GM23338 (cell line): ENCODE measurements around the gene TBC1D10B. TPM values are rescaled to one million over a fixed set of nuclear protein-coding genes. Genes with fewer than 3 reads are reported as not detected.

Experiments
- ATAC-seq: fragments of 200-7000 bp; cut with Tn5 transposase; 3 replicates; pipeline ENCODE4 v1.9.1; 2020
- DNase-seq: peaks from one replicate; pipeline ENCODE4 v3.0.0-alpha.2; 2015; ENCODE audit warnings: low spot score
- H2AFZ ChIP-seq: fragments of 200-600 bp; sonication (generic); 2 replicates; pipeline ENCODE4 v1.8.0; 2016; ENCODE audit warnings: antibody characterized with exemption, mild to moderate bottlenecking, moderate library complexity
- H3F3A ChIP-seq: fragments of 200-600 bp; sonication (generic); replicated peaks from 2 replicates; pipeline ENCODE4 v1.8.0; 2017; ENCODE audit warnings: antibody characterized with exemption, mixed run types, low read depth
- H3K27ac ChIP-seq: fragments of 200-600 bp; sonication (generic); 2 replicates; pipeline ENCODE4 v1.6.1; 2016; ENCODE audit warnings: low read depth
- H3K27me3 ChIP-seq: fragments of 200-600 bp; sonication (generic); 2 replicates; pipeline ENCODE4 v1.8.0; 2016; ENCODE audit warnings: mild to moderate bottlenecking, mixed run types, moderate library complexity; ENCODE audit not compliant: insufficient read depth
- H3K36me3 ChIP-seq: fragments of 200-600 bp; sonication (generic); 2 replicates; pipeline ENCODE4 v1.8.0; 2016; ENCODE audit warnings: mild to moderate bottlenecking; ENCODE audit not compliant: insufficient read depth
- H3K4me1 ChIP-seq: fragments of 200-600 bp; sonication (generic); 2 replicates; pipeline ENCODE4 v1.8.0; 2016; ENCODE audit warnings: mild to moderate bottlenecking, moderate library complexity; ENCODE audit not compliant: insufficient read depth
- H3K4me2 ChIP-seq: fragments of 200-600 bp; sonication (generic); 2 replicates; pipeline ENCODE4 v1.7.1; 2017; ENCODE audit warnings: mixed run types
- H3K4me3 ChIP-seq: fragments of 200-600 bp; sonication (generic); 2 replicates; pipeline ENCODE4 v1.6.1; 2016; ENCODE audit warnings: mixed run types
- H3K79me2 ChIP-seq: fragments of 200-600 bp; sonication (generic); replicated peaks from 2 replicates; pipeline ENCODE4 v1.8.0; 2017; ENCODE audit warnings: mild to moderate bottlenecking; ENCODE audit not compliant: insufficient read depth
- H3K9me2 ChIP-seq: fragments of 200-600 bp; sonication (generic); 2 replicates; pipeline ENCODE4 v1.8.0; 2017; ENCODE audit not compliant: insufficient read depth
- H4K20me1 ChIP-seq: fragments of 200-600 bp; sonication (generic); replicated peaks from 2 replicates; pipeline ENCODE4 v1.8.0; 2017; ENCODE audit warnings: mild to moderate bottlenecking; ENCODE audit not compliant: insufficient read depth
- H3K27ac Mint-ChIP-seq: 2 replicates; pipeline ENCODE4 v1.8.0; 2020; ENCODE audit warnings: inconsistent platforms, mild to moderate bottlenecking, moderate library complexity, mixed read lengths
- H3K27me3 Mint-ChIP-seq: 3 replicates; pipeline ENCODE4 v1.8.0; 2022; ENCODE audit warnings: low read depth, mild to moderate bottlenecking, moderate library complexity, mixed read lengths, inconsistent platforms; ENCODE audit not compliant: insufficient read depth, poor library complexity
- H3K36me3 Mint-ChIP-seq: 3 replicates; pipeline ENCODE4 v1.8.0; 2021; ENCODE audit warnings: low read depth, mild to moderate bottlenecking, inconsistent platforms, moderate library complexity, mixed read lengths
- H3K4me1 Mint-ChIP-seq: 3 replicates; pipeline ENCODE4 v1.8.0; 2020; ENCODE audit warnings: mild to moderate bottlenecking, inconsistent platforms, mixed read lengths
- H3K4me3 Mint-ChIP-seq: 3 replicates; pipeline ENCODE4 v1.8.0; 2021; ENCODE audit warnings: moderate library complexity, mild to moderate bottlenecking, inconsistent platforms, mixed read lengths
- H3K9me3 Mint-ChIP-seq: 3 replicates; pipeline ENCODE4 v1.8.0; 2020; ENCODE audit warnings: moderate library complexity, mild to moderate bottlenecking, inconsistent platforms, mixed read lengths
- CREB1 ChIP-seq: fragments of 250-450 bp; sonication (Bioruptor Pico); IDR thresholded peaks from 2 replicates; pipeline ENCODE4 v1.5.0; 2020; ENCODE audit warnings: low read depth, mild to moderate bottlenecking, moderate library complexity
- EZH2 ChIP-seq: fragments of 200-600 bp; sonication (generic); IDR thresholded peaks from one replicate; pipeline ENCODE4 v1.8.0; 2017; ENCODE audit warnings: antibody characterized with exemption, mild to moderate bottlenecking, low read depth; ENCODE audit not compliant: unreplicated experiment
- JUNB ChIP-seq: IDR thresholded peaks from one replicate; pipeline ENCODE4 v1.6.1; 2016; ENCODE audit warnings: antibody characterized with exemption; ENCODE audit not compliant: unreplicated experiment
- NANOG ChIP-seq: IDR thresholded peaks from 2 replicates; pipeline ENCODE4 v1.6.1; 2016; ENCODE audit warnings: antibody characterized with exemption, borderline replicate concordance
- POLR2AphosphoS5 ChIP-seq: IDR thresholded peaks from 2 replicates; pipeline ENCODE4 v1.6.1; 2016; ENCODE audit warnings: antibody characterized with exemption, low read depth
- REST ChIP-seq: IDR thresholded peaks from one replicate; pipeline ENCODE4 v1.6.1; 2018; ENCODE audit warnings: antibody characterized with exemption; ENCODE audit not compliant: unreplicated experiment
- STAT1 ChIP-seq: IDR thresholded peaks from one replicate; pipeline ENCODE4 v1.6.1; 2016; ENCODE audit warnings: antibody characterized with exemption; ENCODE audit not compliant: unreplicated experiment
- ZNF114 ChIP-seq: fragments of 250-450 bp; sonication (Bioruptor Pico); IDR thresholded peaks from 2 replicates; pipeline ENCODE4 v1.5.0; 2020; ENCODE audit warnings: mild to moderate bottlenecking, moderate library complexity
- ZNF331 ChIP-seq: fragments of 250-450 bp; sonication (Bioruptor Pico); IDR thresholded peaks from 2 replicates; pipeline ENCODE4 v1.5.0; 2020; ENCODE audit warnings: low read depth, mild to moderate bottlenecking, moderate library complexity
- polyA plus RNA-seq: library from polyadenylated mRNA; unstranded; fragments of >200 nt; fragmentation: Nextera tagmentation; extraction: Ambion mirVana; gene quantifications from 2 replicates; pipeline ENCODE4 v1.2.1, GENCODE V29; 2016
- total RNA-seq: library from RNA; depleted of rRNA; stranded (reverse); fragments of >200 nt; shearing (Covaris generic); gene quantifications from 2 replicates; pipeline ENCODE4 v1.2.3, GENCODE V29; 2014
- TF ChIP-seq, protein P1 (sequence below): IDR thresholded peaks from 2 replicates; pipeline ENCODE4 v1.6.1; 2016; ENCODE audit warnings: antibody characterized with exemption
- TF ChIP-seq, protein P2 (sequence below), 2 experiments: fragments of 200-600 bp in 1 of 2; sonication (generic) in 1 of 2; conservative IDR thresholded peaks; 2 replicates each; pipeline versions ENCODE4 v1.5.1 to v1.6.1; 2016 to 2017; ENCODE audit warnings: antibody characterized with exemption in 2 of 2, low read depth in 2 of 2, mild to moderate bottlenecking in 2 of 2, moderate library complexity in 1 of 2

Gene TBC1D10B
- total and polyA plus RNA-seq, 2 experiments from 2014 or later, result 13.3 to 30.8 TPM

GRCh38 chr16:30414159-30414558 lies 43.9 kb upstream of the TBC1D10B start (continued):
- TF ChIP-seq, protein P1, sequence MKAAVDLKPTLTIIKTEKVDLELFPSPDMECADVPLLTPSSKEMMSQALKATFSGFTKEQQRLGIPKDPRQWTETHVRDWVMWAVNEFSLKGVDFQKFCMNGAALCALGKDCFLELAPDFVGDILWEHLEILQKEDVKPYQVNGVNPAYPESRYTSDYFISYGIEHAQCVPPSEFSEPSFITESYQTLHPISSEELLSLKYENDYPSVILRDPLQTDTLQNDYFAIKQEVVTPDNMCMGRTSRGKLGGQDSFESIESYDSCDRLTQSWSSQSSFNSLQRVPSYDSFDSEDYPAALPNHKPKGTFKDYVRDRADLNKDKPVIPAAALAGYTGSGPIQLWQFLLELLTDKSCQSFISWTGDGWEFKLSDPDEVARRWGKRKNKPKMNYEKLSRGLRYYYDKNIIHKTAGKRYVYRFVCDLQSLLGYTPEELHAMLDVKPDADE, result no peak
- TF ChIP-seq REST, result no peak
- no peak for TF ChIP-seq ZNF114
- no peak for TF ChIP-seq JUNB
- no peak for TF ChIP-seq EZH2
- no peak for TF ChIP-seq NANOG

DNA sequence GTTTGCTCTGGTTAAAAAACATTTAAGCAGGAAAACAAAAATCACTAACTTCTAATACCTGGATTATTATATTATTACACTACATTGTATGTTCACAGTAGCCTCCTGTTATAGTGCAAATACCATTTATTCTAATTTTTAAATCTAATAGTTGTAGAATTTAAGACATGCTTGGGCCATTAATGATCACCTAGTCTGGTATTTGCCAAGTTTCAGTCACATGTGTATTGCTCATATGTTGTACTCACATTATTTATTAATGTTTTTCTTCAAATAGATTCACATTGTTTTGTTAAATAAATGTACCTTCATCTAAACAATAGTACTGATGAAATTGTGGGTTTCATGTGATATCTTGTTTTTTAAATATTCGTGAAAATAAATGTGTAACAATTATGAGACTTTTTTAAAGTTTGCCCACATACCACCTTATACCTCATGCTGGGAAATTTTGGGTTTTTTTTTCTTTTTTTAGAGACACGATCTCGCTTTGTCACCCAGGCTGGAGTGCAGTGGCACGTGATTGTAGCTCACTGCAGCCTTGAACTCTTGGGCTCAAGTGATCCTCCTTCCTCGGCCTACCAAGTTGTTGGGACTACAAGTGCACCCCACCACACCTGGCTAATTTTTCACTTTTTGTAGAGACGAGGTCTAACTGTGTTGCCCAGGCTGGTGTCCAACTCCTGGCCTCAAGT lies 43.0 kb upstream of the TBC1D10B start:
- H3K9me3 Mint-ChIP-seq, result no peaks in the 10 kb centered on the region
- no peak overlapping the region for H3K4me3 Mint-ChIP-seq
- H3K27ac Mint-ChIP-seq, result no peak overlapping the region
- no peak overlapping the region for H3K4me2 ChIP-seq
- H3K27me3 Mint-ChIP-seq, result peaks cover 16% of the 10 kb centered on the region
- H3K27ac ChIP-seq, result no peak overlapping the region
- no peaks in the 10 kb centered on the region for H3K27me3 ChIP-seq
- H3K4me3 ChIP-seq, result no peak overlapping the region
- peaks cover 29% of the 10 kb centered on the region for H4K20me1 ChIP-seq
- no peaks in the 10 kb centered on the region for H3K9me2 ChIP-seq
- H2AFZ ChIP-seq, result no peak overlapping the region
- H3F3A ChIP-seq, result peaks cover 29% of the 10 kb centered on the region
- H3K36me3 ChIP-seq, result peaks cover 3% of the 10 kb centered on the region; the same call in 1 of the 2 replicates
- peaks cover 11% of the 10 kb centered on the region for H3K4me1 Mint-ChIP-seq
- H3K4me1 ChIP-seq, result peaks cover 6% of the 10 kb centered on the region
- TF ChIP-seq ZNF114 (no peak), STAT1 (no peak), JUNB (no peak), REST (no peak), EZH2 (no peak), POLR2AphosphoS5 (no peak), ZNF331 (CRISPR knock-in tag) (no peak), NANOG (no peak), CREB1 (CRISPR knock-in tag) (no peak)
- TF ChIP-seq, protein P2, sequence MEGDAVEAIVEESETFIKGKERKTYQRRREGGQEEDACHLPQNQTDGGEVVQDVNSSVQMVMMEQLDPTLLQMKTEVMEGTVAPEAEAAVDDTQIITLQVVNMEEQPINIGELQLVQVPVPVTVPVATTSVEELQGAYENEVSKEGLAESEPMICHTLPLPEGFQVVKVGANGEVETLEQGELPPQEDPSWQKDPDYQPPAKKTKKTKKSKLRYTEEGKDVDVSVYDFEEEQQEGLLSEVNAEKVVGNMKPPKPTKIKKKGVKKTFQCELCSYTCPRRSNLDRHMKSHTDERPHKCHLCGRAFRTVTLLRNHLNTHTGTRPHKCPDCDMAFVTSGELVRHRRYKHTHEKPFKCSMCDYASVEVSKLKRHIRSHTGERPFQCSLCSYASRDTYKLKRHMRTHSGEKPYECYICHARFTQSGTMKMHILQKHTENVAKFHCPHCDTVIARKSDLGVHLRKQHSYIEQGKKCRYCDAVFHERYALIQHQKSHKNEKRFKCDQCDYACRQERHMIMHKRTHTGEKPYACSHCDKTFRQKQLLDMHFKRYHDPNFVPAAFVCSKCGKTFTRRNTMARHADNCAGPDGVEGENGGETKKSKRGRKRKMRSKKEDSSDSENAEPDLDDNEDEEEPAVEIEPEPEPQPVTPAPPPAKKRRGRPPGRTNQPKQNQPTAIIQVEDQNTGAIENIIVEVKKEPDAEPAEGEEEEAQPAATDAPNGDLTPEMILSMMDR (conservative IDR thresholded peaks at IDR 0.05; ENCODE audit: low read depth in 2 of 2), result no peak
- TF ChIP-seq, protein P1, result no peak
- no peak for DNase-seq
- peaks cover 14% of the 10 kb centered on the region; the same call in 1 of the 2 replicates for H3K79me2 ChIP-seq
- ATAC-seq, result no peak
- H3K36me3 Mint-ChIP-seq, result peaks cover 45% of the 10 kb centered on the region
